Effector memory CD4-positive, alpha-beta T cell (primary cell): Measurements from ENCODE around the gene PARN.

ENCODE experiments used
- DNase-seq, 3 donors: peaks; one replicate each; pipeline ENCODE4 v3.0.0-alpha.2; 2020
- H3K27ac ChIP-seq: 2 replicates; pipeline ENCODE4 v1.7.0; 2013; ENCODE audit warnings: mild to moderate bottlenecking, low read length, moderate library complexity; ENCODE audit not compliant: insufficient read depth, poor library complexity, severe bottlenecking
- H3K27me3 ChIP-seq: replicated peaks from 2 replicates; pipeline ENCODE4 v1.7.0; 2013; ENCODE audit warnings: mild to moderate bottlenecking, low read length; ENCODE audit not compliant: insufficient read depth, control insufficient read depth, poor library complexity, severe bottlenecking
- H3K36me3 ChIP-seq: 2 replicates; pipeline ENCODE4 v1.7.0; 2013; ENCODE audit warnings: mild to moderate bottlenecking, low read length, moderate library complexity; ENCODE audit not compliant: control insufficient read depth, insufficient read depth
- H3K4me1 ChIP-seq: 2 replicates; pipeline ENCODE4 v1.7.0; 2013; ENCODE audit warnings: low read length, mild to moderate bottlenecking; ENCODE audit not compliant: control insufficient read depth, insufficient read depth, poor library complexity, severe bottlenecking
- H3K4me3 ChIP-seq: 2 replicates; pipeline ENCODE4 v1.7.0; 2013; ENCODE audit warnings: low read length, low read depth, mild to moderate bottlenecking; ENCODE audit not compliant: insufficient read depth, poor library complexity, severe bottlenecking
- H3K9me3 ChIP-seq: 2 replicates; pipeline ENCODE4 v1.7.0; 2013; ENCODE audit warnings: mild to moderate bottlenecking, low read length, moderate library complexity; ENCODE audit not compliant: control insufficient read depth

PARN gene

DNA sequence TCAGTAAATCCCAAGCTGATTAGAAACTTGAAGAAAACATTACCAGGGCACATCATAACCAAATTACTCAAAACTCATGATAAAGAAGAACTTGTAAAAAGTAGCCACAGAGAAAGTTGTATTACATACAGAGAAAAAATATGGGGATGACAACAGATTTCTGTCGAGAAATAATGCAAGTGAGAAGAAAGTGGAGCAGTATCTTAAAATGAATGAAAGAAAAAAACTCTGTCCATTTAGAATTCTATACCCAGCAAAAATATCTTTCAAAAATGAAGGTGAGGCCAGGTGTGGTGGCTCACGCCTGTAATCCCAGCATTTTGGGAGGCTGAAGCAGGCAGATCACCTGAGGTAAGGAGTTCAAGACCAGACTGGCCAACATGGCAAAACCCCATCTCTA lies 165.9 kb downstream of the PARN start:
- DNase-seq = no peak
- H3K27me3 ChIP-seq = no peaks in the 10 kb centered on the region

DNA sequence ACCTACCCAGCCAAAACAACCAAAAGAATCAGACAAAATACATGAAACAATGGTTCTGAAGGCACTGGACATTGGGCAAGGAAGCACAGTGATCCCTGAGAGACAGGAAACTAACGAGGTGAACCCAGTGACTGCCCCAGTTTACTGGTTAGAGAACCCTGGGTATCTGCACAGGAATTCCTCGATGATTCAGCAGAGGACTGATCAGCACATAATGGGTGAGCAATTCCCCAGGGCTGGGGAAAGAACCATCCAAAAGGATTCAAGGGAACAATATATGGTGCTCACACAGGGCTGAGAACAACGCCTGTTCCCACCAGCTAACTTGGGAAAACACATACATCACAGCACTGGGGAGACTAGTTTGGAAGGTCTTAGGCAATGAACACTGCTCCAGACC lies 167.2 kb downstream of the PARN start:
- Histone ChIP-seq H3K4me3 (no peak overlapping the region), H3K27me3 (no peaks in the 10 kb centered on the region), H3K36me3 (peaks cover 5% of the 10 kb centered on the region), H3K4me1 (no peaks in the 10 kb centered on the region), H3K9me3 (no peaks in the 10 kb centered on the region), H3K27ac (no peak overlapping the region)
- no peak for DNase-seq

More for the DNA sequence above, 165.9 kb downstream of the PARN start:
- Histone ChIP-seq H3K27ac (no peak overlapping the region), H3K4me1 (no peaks in the 10 kb centered on the region), H3K36me3 (peaks cover 5% of the 10 kb centered on the region), H3K9me3 (no peaks in the 10 kb centered on the region), H3K4me3 (no peak overlapping the region)

DNA sequence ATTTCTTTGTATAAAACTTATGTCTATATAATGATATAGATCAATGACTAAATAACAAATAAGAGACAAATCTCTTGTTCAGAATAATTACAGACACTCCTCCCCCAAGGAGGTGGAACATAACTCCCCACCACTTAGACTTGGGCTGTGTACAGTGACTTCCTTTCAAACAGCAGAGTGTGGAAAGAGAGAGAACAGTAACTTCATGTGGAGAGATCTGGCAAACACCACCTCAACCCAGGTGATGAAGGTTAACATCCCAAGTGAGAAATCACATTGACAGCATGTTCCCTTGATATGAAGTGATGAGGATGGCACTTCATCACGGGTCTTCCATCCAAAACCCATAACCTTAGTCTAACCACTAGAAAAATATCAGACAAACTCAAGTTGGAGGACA lies 169.3 kb downstream of the PARN start:
- H3K27ac ChIP-seq = no peak overlapping the region

DNA sequence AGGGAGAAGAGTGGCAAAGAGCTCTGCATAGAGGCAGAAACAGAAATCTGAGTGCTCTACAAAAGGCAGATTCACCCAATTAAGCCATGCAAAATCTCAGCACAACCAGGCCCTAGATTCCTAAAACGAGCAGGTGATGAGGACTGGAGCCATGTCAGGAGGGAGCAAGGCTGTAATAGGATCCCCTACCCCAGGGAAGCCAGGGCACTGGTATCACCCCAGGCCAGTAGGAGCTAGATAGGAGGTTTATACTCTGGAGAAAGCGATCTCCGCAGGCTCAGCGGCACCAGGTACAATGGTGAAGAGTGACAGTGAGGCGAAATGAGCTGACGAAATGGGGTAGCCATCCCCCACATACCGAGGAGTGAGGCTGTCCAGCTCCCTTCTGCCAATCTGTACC lies 171.5 kb downstream of the PARN start:
- no peak for DNase-seq
- Histone ChIP-seq H3K4me3 (no peak overlapping the region), H3K9me3 (no peaks in the 10 kb centered on the region), H3K27ac (no peak overlapping the region), H3K27me3 (no peaks in the 10 kb centered on the region), H3K4me1 (no peaks in the 10 kb centered on the region), H3K36me3 (no peaks in the 10 kb centered on the region)

More for the DNA sequence above, 169.3 kb downstream of the PARN start:
- Histone ChIP-seq H3K36me3 (peaks cover 5% of the 10 kb centered on the region), H3K4me3 (no peak overlapping the region), H3K4me1 (no peaks in the 10 kb centered on the region), H3K27me3 (no peaks in the 10 kb centered on the region), H3K9me3 (no peaks in the 10 kb centered on the region)
- no peak for DNase-seq

DNA sequence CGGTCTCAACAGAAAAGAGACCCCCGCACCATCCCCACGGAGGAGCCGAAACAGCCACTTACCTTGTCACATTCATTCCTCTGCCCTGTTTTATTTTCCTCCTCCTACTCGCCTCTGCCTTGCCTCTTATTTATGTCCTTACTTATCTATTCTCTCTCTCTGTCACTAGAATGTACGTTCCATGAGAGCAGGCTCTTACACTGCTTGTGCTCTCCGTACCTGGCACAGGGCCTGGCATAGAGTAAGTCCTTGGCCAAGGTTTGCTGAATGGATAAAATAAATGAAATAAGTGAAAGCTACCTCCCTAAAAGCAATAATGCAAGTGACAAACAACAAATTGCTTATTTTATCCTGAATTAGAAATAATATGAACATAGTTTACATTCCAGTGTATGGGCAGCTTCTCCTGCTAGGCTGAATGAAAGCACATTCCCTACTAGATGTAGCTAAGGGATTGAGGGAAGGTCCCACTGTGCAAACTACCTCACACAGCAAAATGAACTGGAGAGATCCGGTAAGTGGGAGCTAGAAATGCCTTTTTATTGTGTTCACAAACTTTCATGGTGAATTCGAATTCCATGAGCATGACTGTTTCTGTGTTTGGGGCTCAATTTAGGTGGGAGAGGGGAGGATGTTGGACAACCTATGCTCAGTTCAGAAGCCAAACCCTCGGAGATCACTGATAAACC lies 173.1 kb downstream of the PARN start:
- H3K9me3 ChIP-seq = no peaks in the 10 kb centered on the region

DNA sequence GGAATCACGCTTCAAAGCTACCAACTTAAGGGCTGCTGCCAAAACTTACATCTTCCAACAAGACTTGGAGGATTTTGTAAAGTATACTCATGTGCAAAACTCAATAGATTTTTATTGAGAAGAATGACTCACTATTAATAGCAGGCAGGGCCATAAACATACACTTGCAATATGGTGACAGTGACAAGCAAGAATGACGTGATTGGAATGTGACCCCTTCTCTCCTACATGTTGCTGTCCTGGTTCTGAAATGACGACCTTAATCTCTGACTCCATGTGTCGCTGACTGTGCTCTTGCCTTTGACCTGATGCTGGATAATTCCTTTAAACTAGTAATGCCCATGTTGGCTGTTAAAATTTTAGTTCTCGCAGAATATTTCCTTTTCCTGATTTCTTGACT lies 174.5 kb downstream of the PARN start:
- Histone ChIP-seq H3K4me1 (no peaks in the 10 kb centered on the region), H3K36me3 (no peaks in the 10 kb centered on the region), H3K9me3 (no peaks in the 10 kb centered on the region), H3K27me3 (no peaks in the 10 kb centered on the region), H3K27ac (no peak overlapping the region), H3K4me3 (no peak overlapping the region)
- no peak for DNase-seq

More for the DNA sequence above, 173.1 kb downstream of the PARN start:
- Histone ChIP-seq H3K4me1 (no peaks in the 10 kb centered on the region), H3K27me3 (no peaks in the 10 kb centered on the region), H3K36me3 (no peaks in the 10 kb centered on the region), H3K4me3 (no peak overlapping the region), H3K27ac (no peak overlapping the region)
- no peak for DNase-seq

DNA sequence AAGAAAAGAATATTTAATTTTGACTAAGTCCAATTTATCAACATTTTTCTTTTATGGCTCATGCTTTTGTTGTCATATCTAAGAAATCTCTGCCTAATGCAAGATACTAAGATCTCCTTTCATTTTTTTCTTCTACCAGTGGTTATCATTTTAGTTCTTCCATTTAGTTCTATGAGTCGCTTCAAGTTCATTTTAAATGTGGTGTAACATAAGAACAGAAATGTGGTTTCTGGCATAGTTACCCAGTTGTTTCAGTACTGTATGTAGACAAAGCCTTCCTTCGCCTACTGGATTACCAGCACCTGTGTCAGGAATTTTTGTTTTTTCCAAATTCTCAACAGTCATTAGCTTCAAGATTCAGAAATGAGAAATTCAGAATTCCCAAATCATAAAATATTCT lies 175.7 kb downstream of the PARN start:
- Histone ChIP-seq H3K4me3 (no peak overlapping the region), H3K9me3 (no peaks in the 10 kb centered on the region), H3K27ac (no peak overlapping the region), H3K4me1 (no peaks in the 10 kb centered on the region), H3K36me3 (no peaks in the 10 kb centered on the region), H3K27me3 (no peaks in the 10 kb centered on the region)
- no peak for DNase-seq

DNA sequence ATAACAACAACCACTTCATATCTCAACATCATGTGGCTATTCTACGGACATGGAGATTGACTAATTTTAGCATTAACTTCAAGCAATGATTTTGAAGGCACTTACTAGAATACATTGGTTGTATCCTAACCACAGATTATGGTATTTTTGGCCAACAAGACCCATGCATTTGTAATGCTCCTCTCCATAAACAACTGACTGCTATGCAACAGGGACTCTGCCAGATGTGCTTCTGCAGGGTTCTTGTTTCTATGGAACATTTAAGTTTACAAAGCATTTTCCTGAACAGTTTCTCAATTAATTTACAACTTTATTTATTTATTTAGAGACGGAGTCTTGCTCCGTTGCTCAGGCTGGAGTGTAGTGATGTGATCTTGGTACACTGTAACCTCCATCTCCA lies 178.0 kb downstream of the PARN start:
- DNase-seq = no peak
- no peaks in the 10 kb centered on the region for H3K27me3 ChIP-seq
- H3K9me3 ChIP-seq = no peaks in the 10 kb centered on the region
- no peak overlapping the region for H3K4me3 ChIP-seq
- no peaks in the 10 kb centered on the region for H3K4me1 ChIP-seq
- H3K27ac ChIP-seq = no peak overlapping the region
- no peaks in the 10 kb centered on the region for H3K36me3 ChIP-seq

DNA sequence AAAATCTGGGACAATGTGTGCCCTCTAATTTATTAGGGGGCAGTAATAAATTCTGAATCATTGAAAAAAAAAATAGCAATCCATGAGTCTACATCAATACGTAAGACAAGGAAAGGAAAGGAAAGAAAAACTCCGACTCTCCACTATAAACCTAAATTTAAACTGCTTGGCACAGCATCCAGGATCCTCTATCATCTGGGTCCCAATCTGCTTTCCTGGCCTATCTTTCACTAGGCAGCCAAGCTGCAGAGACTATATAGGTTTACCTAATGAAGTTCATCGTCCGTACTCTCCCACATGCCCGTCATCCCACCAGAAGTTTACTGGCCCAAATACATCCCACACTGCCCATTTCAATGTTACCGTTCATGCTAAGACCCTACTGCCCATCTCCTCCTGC lies 179.2 kb downstream of the PARN start:
- Histone ChIP-seq H3K4me1 (no peaks in the 10 kb centered on the region), H3K4me3 (no peak overlapping the region), H3K27ac (no peak overlapping the region), H3K9me3 (no peaks in the 10 kb centered on the region), H3K36me3 (peaks cover 8% of the 10 kb centered on the region), H3K27me3 (no peaks in the 10 kb centered on the region)
- DNase-seq = no peak

DNA sequence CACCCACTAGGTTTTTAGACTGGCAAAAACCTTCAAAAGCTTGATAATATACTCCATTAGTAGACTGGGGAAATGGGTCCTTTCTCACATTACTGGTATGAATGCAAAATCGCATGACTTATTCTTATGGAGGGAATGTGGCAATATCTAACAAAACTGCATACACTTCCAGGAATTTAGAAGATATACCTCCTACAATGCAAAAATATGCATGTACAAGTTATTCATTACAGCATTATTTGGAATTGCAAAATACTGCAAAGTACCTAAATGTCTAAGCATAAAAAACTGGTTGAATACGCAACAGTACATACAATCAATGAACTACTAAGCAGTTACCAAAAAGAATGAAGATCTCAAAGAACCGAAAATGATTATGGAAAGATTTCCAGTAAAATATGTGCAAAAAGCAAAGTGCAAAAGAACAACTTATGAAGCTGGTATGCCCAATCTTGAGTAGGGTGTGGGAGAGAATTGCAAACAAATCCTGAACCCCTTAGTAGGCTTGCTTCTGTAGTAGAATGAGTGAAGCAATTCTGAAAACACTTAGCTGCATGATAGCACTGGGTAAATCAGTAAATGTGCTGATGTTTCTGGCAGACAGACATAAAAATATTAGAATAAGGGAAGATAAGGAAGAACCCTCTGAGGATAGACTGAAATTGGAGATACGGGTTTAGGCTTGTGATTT lies 180.1 kb downstream of the PARN start:
- Histone ChIP-seq H3K27ac (no peak overlapping the region), H3K9me3 (no peaks in the 10 kb centered on the region), H3K4me1 (no peaks in the 10 kb centered on the region), H3K4me3 (no peak overlapping the region), H3K36me3 (peaks cover 10% of the 10 kb centered on the region), H3K27me3 (no peaks in the 10 kb centered on the region)
- DNase-seq = no peak
